HepG2 (cell line): ENCODE measurements around the gene CPEB4. TPM values are rescaled to one million over a fixed set of nuclear protein-coding genes. Genes with fewer than 3 reads are reported as not detected.

ENCODE experiments used
- BORCS8-MEF2B ChIP-seq: sonication (generic); formaldehyde crosslinking; IDR thresholded peaks from 2 replicates; pipeline ENCODE4 v1.8.0; 2022; ENCODE audit warnings: mild to moderate bottlenecking, missing genetic modification reagents
- HNF1A ChIP-seq, 2 experiments: sonication (generic) in 1 of 2; formaldehyde crosslinking in 1 of 2; IDR thresholded peaks; 2 replicates each; pipeline versions ENCODE4 v1.4.0 to v1.6.1; 2016 to 2020; ENCODE audit warnings: borderline replicate concordance in 1 of 2, low read depth in 1 of 2, mild to moderate bottlenecking in 1 of 2, missing genetic modification reagents in 1 of 2
- HOXA9 ChIP-seq: sonication (generic); formaldehyde crosslinking; IDR thresholded peaks from 2 replicates; pipeline ENCODE4 v1.8.1; 2022; ENCODE audit warnings: missing genetic modification reagents, mild to moderate bottlenecking, moderate library complexity, borderline replicate concordance
- KAT2B ChIP-seq: fragments of 150-350 bp; IDR thresholded peaks from 2 replicates; pipeline ENCODE4 v1.6.1; 2014; ENCODE audit warnings: low read depth, low read length, borderline replicate concordance
- MAF1 ChIP-seq: sonication (generic); formaldehyde crosslinking; IDR thresholded peaks from 2 replicates; pipeline ENCODE4 v1.5.0; 2020; ENCODE audit warnings: missing genetic modification reagents, borderline replicate concordance
- MIER2 ChIP-seq: IDR thresholded peaks from 2 replicates; pipeline ENCODE4 v1.6.1; 2016; ENCODE audit warnings: missing biosample characterization, missing genetic modification reagents
- MIER3 ChIP-seq: IDR thresholded peaks from 2 replicates; pipeline ENCODE4 v1.6.1; 2016; ENCODE audit warnings: missing compliant biosample characterization, borderline replicate concordance
- NPAS2 ChIP-seq: sonication (generic); formaldehyde crosslinking; IDR thresholded peaks from 2 replicates; pipeline ENCODE4 v1.8.0; 2022; ENCODE audit warnings: mild to moderate bottlenecking, missing genetic modification reagents, borderline replicate concordance
- PAXIP1 ChIP-seq: sonication (generic); formaldehyde crosslinking; conservative IDR thresholded peaks from 2 replicates; pipeline ENCODE4 v1.4.0; 2020; ENCODE audit warnings: mild to moderate bottlenecking, missing genetic modification reagents, moderate library complexity
- RORA ChIP-seq: sonication (generic); formaldehyde crosslinking; IDR thresholded peaks from 2 replicates; pipeline ENCODE4 v1.5.0; 2020; ENCODE audit warnings: mild to moderate bottlenecking, missing genetic modification reagents, moderate library complexity
- TARDBP ChIP-seq: sonication (generic); formaldehyde crosslinking; IDR thresholded peaks from 2 replicates; pipeline ENCODE4 v1.8.0; 2022; ENCODE audit warnings: mild to moderate bottlenecking, missing genetic modification reagents
- TRIM24 ChIP-seq: sonication (generic); formaldehyde crosslinking; IDR thresholded peaks from 2 replicates; pipeline ENCODE4 v1.8.0; 2022; ENCODE audit warnings: mild to moderate bottlenecking, missing genetic modification reagents
- ZBTB25 ChIP-seq: IDR thresholded peaks from 2 replicates; pipeline ENCODE4 v1.6.1; 2018; ENCODE audit warnings: missing genetic modification reagents
- ZBTB34 ChIP-seq: sonication (generic); formaldehyde crosslinking; IDR thresholded peaks from 2 replicates; pipeline ENCODE4 v1.8.0; 2022; ENCODE audit warnings: mild to moderate bottlenecking, missing genetic modification reagents
- ZNF18 ChIP-seq: sonication (generic); formaldehyde crosslinking; IDR thresholded peaks from 2 replicates; pipeline ENCODE4 v1.8.0; 2022; ENCODE audit warnings: mild to moderate bottlenecking, missing genetic modification reagents; ENCODE audit not compliant: insufficient replicate concordance
- polyA plus RNA-seq, 8 experiments: library from polyadenylated mRNA; depleted of rRNA in 3 of 8; stranded (reverse) in 7 of 8; unstranded in 1 of 8; fragments of >200 nt; fragmentation: Illumina TruSeq in 4 of 8; extraction: Trizol in 4 of 8; gene quantifications; 2 replicates each; pipeline versions ENCODE4 v1.2.1 to v1.2.3, GENCODE V29; 2011 to 2016; ENCODE audit warnings: low read depth in 4 of 8, missing spikeins in 1 of 8, mixed read lengths in 1 of 8; ENCODE audit not compliant: insufficient read depth in 1 of 8
- total RNA-seq, 5 experiments: library from RNA; depleted of rRNA; stranded (reverse); fragments of >200 nt; fragmentation: Illumina TruSeq; extraction: Trizol; gene quantifications; 2 replicates each; pipeline ENCODE4 v1.2.3, GENCODE V29; 2016; ENCODE audit warnings: low read depth in 1 of 5

The CPEB4 gene
- total and polyA plus RNA-seq, 2 of the 13 experiments (the other 11 are each of a cell fraction or from before 2014, with no cell fraction given) = 7.7 to 26.7 TPM

GRCh38 chr5:173972925-173973615 lies 84.9 kb downstream of the CPEB4 start (continued):
- TF ChIP-seq ZBTB34 (CRISPR knock-in tag) = no peak
- no peak for TF ChIP-seq RORA
- no peak for TF ChIP-seq ZNF18
- TF ChIP-seq PAXIP1 (CRISPR knock-in tag) = no peak
- TF ChIP-seq TRIM24 (CRISPR knock-in tag) = no peak
- TF ChIP-seq MIER2 (CRISPR knock-in tag) = peak; percentile 42; the same call in 1 of the 2 replicates
- no peak for TF ChIP-seq MAF1
- TF ChIP-seq TARDBP = no peak
- no peak for TF ChIP-seq HOXA9 (CRISPR knock-in tag)
- 0 out of 2 replicates have a peak, but pooled peaks have one; percentile 13 for TF ChIP-seq BORCS8-MEF2B (CRISPR knock-in tag)
- 0 out of 2 replicates have a peak, but pooled peaks have one; percentile 47 for TF ChIP-seq MIER3 (CRISPR knock-in tag)
- no peak for TF ChIP-seq KAT2B
- 0 out of 2 replicates have a peak, but pooled peaks have one; percentile 45 for TF ChIP-seq ZBTB25 (CRISPR knock-in tag)
- no peak for TF ChIP-seq HNF1A (IDR thresholded peaks at IDR 0.05; ENCODE audit: low read depth)
- no peak for TF ChIP-seq HNF1A (CRISPR knock-in tag; IDR thresholded peaks at IDR 0.05; ENCODE audit: borderline replicate concordance)
- no peak for TF ChIP-seq NPAS2 (CRISPR knock-in tag)
